Measurements from ENCODE around the gene ENPP6. TPM values are rescaled to one million over a fixed set of nuclear protein-coding genes. Genes with fewer than 3 reads are reported as not detected.

ENPP6 gene
- total and polyA plus RNA-seq, 2 experiments from 2014 or later = 0.11 TPM; not detected in 1

DNA sequence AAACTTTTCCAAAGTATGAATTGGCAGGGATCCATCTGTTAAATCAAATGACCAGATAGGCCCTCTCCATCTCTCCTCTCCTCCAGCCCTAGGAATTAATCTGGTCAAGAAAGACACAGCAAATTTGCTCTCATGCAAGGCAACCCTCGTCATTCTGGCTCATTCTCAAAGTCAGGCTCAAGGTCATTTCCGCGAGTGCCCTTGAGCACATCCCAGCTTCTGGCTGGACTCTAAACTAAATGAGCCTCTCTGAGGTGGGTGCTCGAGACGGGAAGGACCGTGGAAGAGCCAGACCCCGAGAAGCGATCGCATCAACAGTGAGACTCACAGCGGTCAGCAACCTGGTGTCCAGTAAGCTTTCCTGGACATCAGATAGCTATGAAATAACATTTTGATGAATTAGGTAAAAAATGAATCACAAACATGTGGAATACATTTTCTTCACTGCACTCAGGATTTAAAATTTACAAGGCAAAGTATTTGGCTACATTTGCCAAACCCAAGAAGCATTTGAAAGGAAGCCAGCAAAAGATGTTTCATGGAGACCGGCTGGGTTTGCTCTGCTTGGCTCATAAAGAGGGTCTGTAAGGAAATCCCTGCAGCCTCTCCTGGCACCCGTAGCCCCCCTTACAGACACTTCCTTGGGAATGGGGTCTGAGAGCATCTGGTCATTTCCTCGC, 121.0 kb downstream of the ENPP6 start (continued):
- TF ChIP-seq REST (IDR thresholded peaks at IDR 0.05; ENCODE audit: unreplicated experiment) (no peak), ZNF462 (CRISPR knock-in tag; IDR thresholded peaks at IDR 0.05) (no peak), ZNF331 (CRISPR knock-in tag; IDR thresholded peaks at IDR 0.05; ENCODE audit: low read depth) (no peak), POLR2AphosphoS5 (IDR thresholded peaks at IDR 0.05; ENCODE audit: low read depth) (no peak)
